OCI-LY7 (cell line): ENCODE measurements around the gene AXIN1. TPM values are rescaled to one million over a fixed set of nuclear protein-coding genes. Genes with fewer than 3 reads are reported as not detected.

Experiments used
- BruUV-seq: library from RNA; stranded (reverse); fragments of 400-500 nt; replicated peaks from 2 replicates; lab custom pipeline; 2021; lab: Mats Ljungman, UMichigan
- CTCF ChIA-PET: fragments of 300-600 bp; sonication (Branson Sonifier 250); formaldehyde crosslinking; loops from one replicate; lab custom pipeline; 2022; ENCODE audit warnings: antibody characterized with exemption; ENCODE audit not compliant: unreplicated experiment; lab: Charles Lee
- POLR2A ChIA-PET: fragments of 300-600 bp; sonication (Branson Sonifier 250); formaldehyde crosslinking; loops from one replicate; lab custom pipeline; 2022; ENCODE audit warnings: antibody characterized with exemption; lab: Charles Lee
- DNase-seq: peaks from one replicate; pipeline ENCODE4 v3.0.0-alpha.2; 2015; ENCODE audit warnings: low spot score
- H2AFZ ChIP-seq: fragments of 200-600 bp; sonication (generic), shearing (Covaris generic); 2 replicates; pipeline ENCODE4 v1.6.1; 2014; ENCODE audit warnings: mild to moderate bottlenecking, antibody characterized with exemption, low read length, moderate library complexity
- H3K27ac ChIP-seq: fragments of 200-600 bp; sonication (generic); 2 replicates; pipeline ENCODE4 v1.5.1; 2014; ENCODE audit warnings: mixed run types, low read depth, mild to moderate bottlenecking, moderate library complexity, low read length, inconsistent platforms; ENCODE audit not compliant: poor library complexity, severe bottlenecking
- H3K36me3 ChIP-seq: fragments of 200-600 bp; sonication (generic); 2 replicates; pipeline ENCODE4 v1.6.1; 2014; ENCODE audit warnings: mild to moderate bottlenecking, antibody characterized with exemption, low read length, moderate library complexity, mixed read lengths; ENCODE audit not compliant: insufficient read depth
- H3K4me1 ChIP-seq: fragments of 200-600 bp; sonication (generic); 2 replicates; pipeline ENCODE4 v1.5.1; 2014; ENCODE audit warnings: mild to moderate bottlenecking, low read length; ENCODE audit not compliant: insufficient read depth, poor library complexity, severe bottlenecking
- H3K4me2 ChIP-seq: fragments of 200-600 bp; sonication (generic); 2 replicates; pipeline ENCODE4 v1.6.1; 2014; ENCODE audit warnings: mild to moderate bottlenecking, low read length
- H3K4me3 ChIP-seq: fragments of 200-600 bp; sonication (generic); 2 replicates; pipeline ENCODE4 v1.5.1; 2014; ENCODE audit warnings: mild to moderate bottlenecking, low read depth, low read length; ENCODE audit not compliant: poor library complexity, severe bottlenecking
- H3K79me2 ChIP-seq: fragments of 200-600 bp; sonication (generic); 2 replicates; pipeline ENCODE4 v1.6.1; 2016; ENCODE audit warnings: low read depth, mild to moderate bottlenecking, low read length, moderate library complexity, mixed read lengths; ENCODE audit not compliant: insufficient read depth
- H3K9me2 ChIP-seq: fragments of 200-600 bp; sonication (generic); 2 replicates; pipeline ENCODE4 v1.6.1; 2016; ENCODE audit warnings: mild to moderate bottlenecking, low read length, mixed read lengths; ENCODE audit not compliant: insufficient read depth
- H3K9me3 ChIP-seq: fragments of 200-600 bp; sonication (generic); 2 replicates; pipeline ENCODE4 v1.6.1; 2014; ENCODE audit warnings: mild to moderate bottlenecking, mixed run types, low read length, mixed read lengths
- H4K20me1 ChIP-seq: fragments of 200-600 bp; sonication (generic); 2 replicates; pipeline ENCODE4 v1.6.1; 2014; ENCODE audit warnings: mild to moderate bottlenecking, antibody characterized with exemption, low read length, moderate library complexity, mixed read lengths; ENCODE audit not compliant: insufficient read depth
- EZH2phosphoT487 ChIP-seq: fragments of 200-600 bp; sonication (generic); IDR thresholded peaks from 2 replicates; pipeline ENCODE4 v1.6.1; 2018; ENCODE audit warnings: low read depth, borderline replicate concordance, mild to moderate bottlenecking, mixed run types, antibody characterized with exemption, low read length, moderate library complexity, mixed read lengths
- intact Hi-C: fragments of 100-400 bp; cut with micrococcal nuclease; formaldehyde crosslinking; loops from one replicate; pipeline ENCODE4 v1.10.0; 2022; ENCODE audit not compliant: unreplicated experiment
- total RNA-seq, 2 experiments: library from RNA; depleted of rRNA in 1 of 2; stranded (reverse); fragments of >200 nt in 1 of 2; shearing (Covaris generic) in 1 of 2; gene quantifications; 2 replicates each; pipeline ENCODE4 v1.2.3, GENCODE V29; 2014 to 2022
- TF ChIP-seq, protein P1 (sequence below): fragments of 200-600 bp; sonication (generic); conservative IDR thresholded peaks from 2 replicates; pipeline ENCODE4 v1.5.1; 2014; ENCODE audit warnings: mild to moderate bottlenecking, antibody characterized with exemption, low read length, moderate library complexity, mixed read lengths

Gene AXIN1
- total RNA-seq, 2 experiments from 2014 or later, result 29.0 to 30.3 TPM

- Histone ChIP-seq H3K4me1 (no peaks in the 10 kb centered on the region), H3K9me2 (no peaks in the 10 kb centered on the region), H2AFZ (no peak within 1 kb of the TSS), H3K36me3 (no peaks in the 10 kb centered on the region; the same call in 1 of the 2 replicates), H3K9me3 (no peaks in the 10 kb centered on the region), H3K4me3 (no peak within 1 kb of the TSS), H3K79me2 (no peaks in the 10 kb centered on the region), H4K20me1 (no peaks in the 10 kb centered on the region), H3K4me2 (no peak within 1 kb of the TSS), H3K27ac (no peak within 1 kb of the TSS)
- ChIA-PET CTCF (no interaction called here), POLR2A (no interaction called here)
- TF ChIP-seq EZH2phosphoT487, result no peak
- TF ChIP-seq, protein P1, sequence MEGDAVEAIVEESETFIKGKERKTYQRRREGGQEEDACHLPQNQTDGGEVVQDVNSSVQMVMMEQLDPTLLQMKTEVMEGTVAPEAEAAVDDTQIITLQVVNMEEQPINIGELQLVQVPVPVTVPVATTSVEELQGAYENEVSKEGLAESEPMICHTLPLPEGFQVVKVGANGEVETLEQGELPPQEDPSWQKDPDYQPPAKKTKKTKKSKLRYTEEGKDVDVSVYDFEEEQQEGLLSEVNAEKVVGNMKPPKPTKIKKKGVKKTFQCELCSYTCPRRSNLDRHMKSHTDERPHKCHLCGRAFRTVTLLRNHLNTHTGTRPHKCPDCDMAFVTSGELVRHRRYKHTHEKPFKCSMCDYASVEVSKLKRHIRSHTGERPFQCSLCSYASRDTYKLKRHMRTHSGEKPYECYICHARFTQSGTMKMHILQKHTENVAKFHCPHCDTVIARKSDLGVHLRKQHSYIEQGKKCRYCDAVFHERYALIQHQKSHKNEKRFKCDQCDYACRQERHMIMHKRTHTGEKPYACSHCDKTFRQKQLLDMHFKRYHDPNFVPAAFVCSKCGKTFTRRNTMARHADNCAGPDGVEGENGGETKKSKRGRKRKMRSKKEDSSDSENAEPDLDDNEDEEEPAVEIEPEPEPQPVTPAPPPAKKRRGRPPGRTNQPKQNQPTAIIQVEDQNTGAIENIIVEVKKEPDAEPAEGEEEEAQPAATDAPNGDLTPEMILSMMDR, result no peak
- no TSS peak for BruUV-seq
- no peak for DNase-seq
- intact Hi-C loops, result no loop called here
Measured at GRCh38 chr16:283033-283805, 69.3 kb downstream of the AXIN1 start, which contains the start of gene PDIA2. Gene PDIA2, plus strand, starts transcription at chr16:283164. Its CDS starts 6 bp downstream, at chr16:283170.

- TF ChIP-seq EZH2phosphoT487, result no peak
- TF ChIP-seq, protein P1, result no peak
- Histone ChIP-seq H3K9me2 (no peaks in the 10 kb centered on the region), H3K4me1 (no peaks in the 10 kb centered on the region), H3K9me3 (no peaks in the 10 kb centered on the region), H3K4me3 (no peak overlapping the region), H2AFZ (no peak overlapping the region), H4K20me1 (no peaks in the 10 kb centered on the region), H3K4me2 (no peak overlapping the region), H3K79me2 (no peaks in the 10 kb centered on the region), H3K27ac (no peak overlapping the region), H3K36me3 (no peaks in the 10 kb centered on the region)
- CTCF ChIA-PET, result no interaction called here
- POLR2A ChIA-PET, result no interaction called here
- DNase-seq, result no peak
- intact Hi-C loops, result no loop called here
- no TSS peak for BruUV-seq
Measured at GRCh38 chr16:282491-282890, 70.0 kb downstream of the AXIN1 start.

- no TSS peak for BruUV-seq
- Histone ChIP-seq H3K79me2 (no peaks in the 10 kb centered on the region), H2AFZ (no peak overlapping the region), H4K20me1 (no peaks in the 10 kb centered on the region), H3K27ac (no peak overlapping the region), H3K4me3 (no peak overlapping the region), H3K4me2 (no peak overlapping the region), H3K9me2 (no peaks in the 10 kb centered on the region), H3K4me1 (no peaks in the 10 kb centered on the region), H3K36me3 (no peaks in the 10 kb centered on the region), H3K9me3 (no peaks in the 10 kb centered on the region)
- ChIA-PET CTCF (no interaction called here), POLR2A (no interaction called here)
- no peak for DNase-seq
- intact Hi-C loops, result no loop called here
- no peak for TF ChIP-seq EZH2phosphoT487
- TF ChIP-seq, protein P1, result no peak
Measured at GRCh38 chr16:281660-282255, 70.8 kb downstream of the AXIN1 start.
